Activated CD8-positive, alpha-beta T cell treated with anti-CD3 and anti-CD28 coated beads, Interleukin-2, amount 10 ng/mL, durations not matched to agents 7 days and 5 days (primary cell): ENCODE data around the gene APOE. TPM values are rescaled to one million over a fixed set of nuclear protein-coding genes. Genes with fewer than 3 reads are reported as not detected.
"Not testable (repeated sequence)": the region's sequence is repeated elsewhere in the genome, so short reads cannot be mapped to it uniquely, and the experiment has no call there.

ENCODE experiments used
- ATAC-seq: fragments of 150-1000 bp; cut with Tn5 transposase; one replicate; pipeline ENCODE4 v1.10.0; 2021; ENCODE audit warnings: moderate library complexity
- CTCF ChIA-PET: fragments of 350-600 bp; sonication (Branson Sonifier 250); formaldehyde crosslinking; loops from one replicate; lab custom pipeline; 2021; ENCODE audit warnings: antibody characterized with exemption; lab: Charles Lee
- POLR2A ChIA-PET: fragments of 350-600 bp; sonication (Branson Sonifier 250); formaldehyde crosslinking; loops from one replicate; lab custom pipeline; 2021; ENCODE audit warnings: antibody characterized with exemption; lab: Charles Lee
- DNase-seq: peaks from one replicate; pipeline ENCODE4 v3.0.0-alpha.2; 2020
- H3K27ac Mint-ChIP-seq: one replicate; pipeline ENCODE4 v1.8.0; 2021; ENCODE audit warnings: mild to moderate bottlenecking, mixed read lengths
- H3K27me3 Mint-ChIP-seq: one replicate; pipeline ENCODE4 v1.8.0; 2021; ENCODE audit warnings: low read depth, mixed read lengths
- H3K36me3 Mint-ChIP-seq: one replicate; pipeline ENCODE4 v1.8.0; 2021; ENCODE audit warnings: low read depth, mixed read lengths
- H3K4me1 Mint-ChIP-seq: one replicate; pipeline ENCODE4 v1.8.0; 2021; ENCODE audit warnings: low read depth, mixed read lengths
- H3K4me3 Mint-ChIP-seq: one replicate; pipeline ENCODE4 v1.8.0; 2021; ENCODE audit warnings: mild to moderate bottlenecking, mixed read lengths
- H3K9me3 Mint-ChIP-seq: one replicate; pipeline ENCODE4 v1.8.0; 2022; ENCODE audit warnings: mixed read lengths; ENCODE audit not compliant: insufficient read depth
- total RNA-seq, 2 experiments: library from RNA; stranded (reverse); gene quantifications; one replicate each; pipeline ENCODE4 v1.2.3, GENCODE V29; 2021

The APOE gene
- total RNA-seq: under 1 TPM; 0.68 to 0.89 TPM

DNA sequence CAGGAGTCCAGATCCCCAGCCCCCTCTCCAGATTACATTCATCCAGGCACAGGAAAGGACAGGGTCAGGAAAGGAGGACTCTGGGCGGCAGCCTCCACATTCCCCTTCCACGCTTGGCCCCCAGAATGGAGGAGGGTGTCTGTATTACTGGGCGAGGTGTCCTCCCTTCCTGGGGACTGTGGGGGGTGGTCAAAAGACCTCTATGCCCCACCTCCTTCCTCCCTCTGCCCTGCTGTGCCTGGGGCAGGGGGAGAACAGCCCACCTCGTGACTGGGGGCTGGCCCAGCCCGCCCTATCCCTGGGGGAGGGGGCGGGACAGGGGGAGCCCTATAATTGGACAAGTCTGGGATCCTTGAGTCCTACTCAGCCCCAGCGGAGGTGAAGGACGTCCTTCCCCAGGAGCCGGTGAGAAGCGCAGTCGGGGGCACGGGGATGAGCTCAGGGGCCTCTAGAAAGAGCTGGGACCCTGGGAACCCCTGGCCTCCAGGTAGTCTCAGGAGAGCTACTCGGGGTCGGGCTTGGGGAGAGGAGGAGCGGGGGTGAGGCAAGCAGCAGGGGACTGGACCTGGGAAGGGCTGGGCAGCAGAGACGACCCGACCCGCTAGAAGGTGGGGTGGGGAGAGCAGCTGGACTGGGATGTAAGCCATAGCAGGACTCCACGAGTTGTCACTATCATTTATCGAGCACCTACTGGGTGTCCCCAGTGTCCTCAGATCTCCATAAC is at the start of gene APOE:
Gene APOE (plus strand): TSS at position 360 of the 724 bp plus-strand sequence. CDS start 829 bp downstream, outside the sequence.
- DNase-seq (no peak), ATAC-seq (peak; percentile 28)
- ChIA-PET POLR2A (interaction anchor here (0.6 to 1.7 kb wide), 2 partner anchors 13 to 337 kb away, joined by 3 to 5 read pairs; no protein-coding TSS in a partner anchor), CTCF (interaction anchor here (5.2 kb wide), 1 partner anchor 47 kb away, joined by 34 read pairs; no protein-coding TSS in a partner anchor)
- H3K27ac Mint-ChIP-seq: no peak within 1 kb of the TSS
- peaks cover 13% of the 10 kb centered on the region for H3K27me3 Mint-ChIP-seq
- H3K4me3 Mint-ChIP-seq: no peak within 1 kb of the TSS
- H3K9me3 Mint-ChIP-seq: no peaks in the 10 kb centered on the region
- peaks cover 12% of the 10 kb centered on the region for H3K4me1 Mint-ChIP-seq
- peaks cover 13% of the 10 kb centered on the region for H3K36me3 Mint-ChIP-seq

DNA sequence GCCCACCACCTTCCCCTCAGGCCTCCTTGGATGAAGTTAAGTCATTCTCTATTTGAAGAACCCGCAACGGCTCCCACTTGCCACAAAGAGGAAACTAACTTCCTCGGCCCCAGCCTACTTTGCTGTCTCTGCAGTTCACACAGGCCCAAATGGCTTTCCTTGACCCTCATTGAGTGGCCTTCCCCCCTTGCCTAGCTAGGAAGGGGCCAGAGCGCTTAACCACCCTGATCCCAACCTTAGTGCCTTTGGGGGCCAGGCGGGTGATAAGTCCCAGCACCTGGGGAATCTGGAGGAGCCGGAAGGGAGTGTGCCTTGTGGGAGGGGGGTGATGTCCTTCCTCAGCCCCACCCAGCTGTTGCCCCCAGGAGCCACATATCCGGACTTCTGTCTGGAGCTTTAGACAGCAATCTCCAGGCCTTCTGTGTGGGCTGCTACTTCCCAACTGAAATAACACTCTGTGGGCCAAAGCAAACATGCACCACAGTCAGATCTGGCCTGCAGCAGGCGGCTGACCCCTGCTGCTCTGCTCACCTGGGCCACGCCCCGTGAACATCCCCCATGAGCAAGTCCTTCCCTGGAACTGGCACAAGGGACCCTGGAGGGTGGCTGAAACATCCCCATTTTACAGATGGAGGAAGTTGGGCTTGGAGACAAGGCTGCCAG is 49.0 kb upstream of the APOE start:
- POLR2A ChIA-PET: no interaction called here

DNA sequence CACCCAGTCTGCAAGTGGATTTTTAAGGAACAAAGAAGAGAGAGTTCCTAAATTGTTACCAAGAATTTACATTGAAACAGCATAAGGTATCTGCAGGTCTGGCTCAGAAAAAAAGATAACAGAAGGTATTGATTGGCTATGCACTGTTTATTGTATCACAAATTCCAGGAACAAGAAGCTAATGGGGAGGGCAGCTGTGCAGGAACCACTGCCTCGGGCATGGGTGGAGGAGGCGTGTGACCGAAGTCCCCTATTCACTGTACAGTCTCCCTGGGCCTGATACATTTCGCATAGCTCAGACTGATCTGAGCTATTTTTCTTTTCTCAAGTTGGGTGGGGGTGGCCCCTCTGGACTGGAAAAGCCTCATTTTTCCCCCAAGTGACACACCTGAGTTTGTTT is 47.8 kb upstream of the APOE start:
- DNase-seq: no peak
- Mint-ChIP-seq H3K27ac (no peak overlapping the region), H3K27me3 (peaks cover 5% of the 10 kb centered on the region), H3K4me3 (no peak overlapping the region), H3K9me3 (no peaks in the 10 kb centered on the region), H3K36me3 (no peaks in the 10 kb centered on the region), H3K4me1 (peaks cover 9% of the 10 kb centered on the region)
- ATAC-seq: no peak
- ChIA-PET POLR2A (no interaction called here), CTCF (interaction anchor here (0.9 to 1.0 kb wide), 2 partner anchors 12 to 134 kb away, joined by 3 read pairs; partner anchors contain the start of gene NECTIN2)

More for the DNA sequence above, 49.0 kb upstream of the APOE start:
- Mint-ChIP-seq H3K36me3 (no peaks in the 10 kb centered on the region), H3K27ac (peak overlapping the region; percentile 22), H3K27me3 (peaks cover 8% of the 10 kb centered on the region), H3K4me1 (peaks cover 13% of the 10 kb centered on the region), H3K4me3 (no peak overlapping the region), H3K9me3 (no peaks in the 10 kb centered on the region)
- DNase-seq (no peak), ATAC-seq (no peak)
- CTCF ChIA-PET: interaction anchor here (1.0 to 1.1 kb wide), 2 partner anchors 11 to 12 kb away, joined by 3 read pairs; partner anchors contain the start of gene NECTIN2

DNA sequence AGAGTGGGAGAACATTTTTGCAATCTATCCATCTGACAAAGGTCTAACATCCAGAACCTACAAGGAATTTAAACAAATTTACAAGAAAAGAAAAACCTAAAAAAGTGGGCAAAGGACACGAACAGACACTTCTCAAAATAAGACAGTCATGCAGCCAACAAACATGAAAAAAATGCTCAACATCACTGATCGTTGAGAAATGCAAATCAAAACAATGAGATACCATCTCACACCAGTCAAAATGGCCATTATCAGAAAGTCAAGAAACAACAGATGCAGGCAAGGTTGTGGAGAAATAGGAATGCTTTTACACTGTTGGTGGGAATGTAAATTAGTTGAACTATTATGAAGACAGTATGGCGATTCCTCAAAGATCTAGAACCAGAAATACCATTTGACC is 44.0 kb upstream of the APOE start:
- H3K4me1 Mint-ChIP-seq, H3K27ac Mint-ChIP-seq, H3K4me3 Mint-ChIP-seq, ATAC-seq, H3K27me3 Mint-ChIP-seq, DNase-seq, POLR2A ChIA-PET, H3K36me3 Mint-ChIP-seq, CTCF ChIA-PET, H3K9me3 Mint-ChIP-seq: not testable (repeated sequence)

DNA sequence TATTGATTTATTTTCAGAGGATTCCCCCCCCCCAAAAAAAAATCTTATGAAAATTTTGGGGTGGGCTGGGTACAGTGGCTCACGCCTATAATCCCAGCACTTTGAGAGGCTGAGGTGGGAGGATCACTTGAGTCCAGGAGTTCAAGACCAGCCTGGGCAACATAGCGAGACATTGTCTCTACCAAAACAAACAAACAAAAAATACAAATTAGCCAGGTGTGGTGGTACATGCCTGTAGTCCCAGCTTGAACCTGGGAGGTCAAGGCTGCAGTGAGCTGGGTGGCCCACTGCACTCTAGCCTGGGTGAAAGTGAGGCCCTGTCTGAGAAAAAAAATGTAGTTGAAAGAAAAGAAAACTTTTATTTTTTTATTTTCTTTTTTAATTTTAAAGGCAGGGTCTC is 41.6 kb upstream of the APOE start:
- CTCF ChIA-PET: no interaction called here
- no peaks in the 10 kb centered on the region for H3K36me3 Mint-ChIP-seq
- peaks cover 5% of the 10 kb centered on the region for H3K27me3 Mint-ChIP-seq
- no peak overlapping the region for H3K4me3 Mint-ChIP-seq
- ATAC-seq (no peak), DNase-seq (no peak)
- no peak overlapping the region for H3K27ac Mint-ChIP-seq
- no peaks in the 10 kb centered on the region for H3K4me1 Mint-ChIP-seq
- H3K9me3 Mint-ChIP-seq: no peaks in the 10 kb centered on the region
- POLR2A ChIA-PET: no interaction called here

GRCh38 chr19:44865196-44865767 is 40.3 kb upstream of the APOE start:
- Mint-ChIP-seq H3K27me3 (peaks cover 5% of the 10 kb centered on the region), H3K9me3 (no peaks in the 10 kb centered on the region), H3K36me3 (no peaks in the 10 kb centered on the region), H3K27ac (no peak overlapping the region), H3K4me3 (no peak overlapping the region), H3K4me1 (no peaks in the 10 kb centered on the region)
- ATAC-seq (no peak), DNase-seq (no peak)
- POLR2A ChIA-PET: no interaction called here
- CTCF ChIA-PET: no interaction called here

GRCh38 chr19:44866664-44867063 is 38.9 kb upstream of the APOE start:
- Mint-ChIP-seq H3K4me1 (no peaks in the 10 kb centered on the region), H3K27me3 (no peaks in the 10 kb centered on the region), H3K36me3 (no peaks in the 10 kb centered on the region), H3K27ac (no peak overlapping the region), H3K9me3 (no peaks in the 10 kb centered on the region), H3K4me3 (no peak overlapping the region)
- ChIA-PET POLR2A (no interaction called here), CTCF (no interaction called here)
- DNase-seq (no peak), ATAC-seq (no peak)

GRCh38 chr19:44867578-44867977 is 38.0 kb upstream of the APOE start:
- DNase-seq: no peak
- Mint-ChIP-seq H3K9me3 (no peaks in the 10 kb centered on the region), H3K27ac (no peak overlapping the region), H3K36me3 (no peaks in the 10 kb centered on the region), H3K4me3 (no peak overlapping the region), H3K4me1 (no peaks in the 10 kb centered on the region), H3K27me3 (no peaks in the 10 kb centered on the region)
- ChIA-PET CTCF (no interaction called here), POLR2A (no interaction called here)
- ATAC-seq: no peak

GRCh38 chr19:44869733-44870470 is 35.7 kb upstream of the APOE start:
- DNase-seq (no peak), ATAC-seq (no peak)
- ChIA-PET POLR2A (no interaction called here), CTCF (interaction anchor here (0.9 kb wide), 1 partner anchor 146 kb away, joined by 4 read pairs; no protein-coding TSS in a partner anchor)
- H3K9me3 Mint-ChIP-seq: no peaks in the 10 kb centered on the region
- no peak overlapping the region for H3K4me3 Mint-ChIP-seq
- H3K36me3 Mint-ChIP-seq: no peaks in the 10 kb centered on the region
- H3K27ac Mint-ChIP-seq: no peak overlapping the region
- H3K4me1 Mint-ChIP-seq: no peaks in the 10 kb centered on the region
- H3K27me3 Mint-ChIP-seq: no peaks in the 10 kb centered on the region

DNA sequence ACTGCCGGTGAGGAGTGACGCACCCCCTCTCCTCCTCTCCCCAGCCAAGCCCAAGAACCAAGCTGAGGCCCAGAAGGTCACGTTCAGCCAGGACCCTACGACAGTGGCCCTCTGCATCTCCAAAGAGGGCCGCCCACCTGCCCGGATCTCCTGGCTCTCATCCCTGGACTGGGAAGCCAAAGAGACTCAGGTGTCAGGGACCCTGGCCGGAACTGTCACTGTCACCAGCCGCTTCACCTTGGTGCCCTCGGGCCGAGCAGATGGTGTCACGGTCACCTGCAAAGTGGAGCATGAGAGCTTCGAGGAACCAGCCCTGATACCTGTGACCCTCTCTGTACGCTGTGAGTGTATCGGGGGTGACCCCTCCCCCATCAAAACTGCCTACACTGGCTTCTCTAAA is 33.8 kb upstream of the APOE start:
- ChIA-PET POLR2A (interaction anchor here (0.6 kb wide), 1 partner anchor 1109 kb away, joined by 3 read pairs; no protein-coding TSS in a partner anchor), CTCF (no interaction called here)
- Mint-ChIP-seq H3K4me1 (peaks cover under 1% of the 10 kb centered on the region), H3K36me3 (no peaks in the 10 kb centered on the region), H3K4me3 (no peak overlapping the region), H3K27ac (no peak overlapping the region), H3K27me3 (no peaks in the 10 kb centered on the region), H3K9me3 (no peaks in the 10 kb centered on the region)
- ATAC-seq: no peak
- no peak for DNase-seq

- no peak overlapping the region for H3K27ac Mint-ChIP-seq
- no peaks in the 10 kb centered on the region for H3K36me3 Mint-ChIP-seq
- no peaks in the 10 kb centered on the region for H3K27me3 Mint-ChIP-seq
- DNase-seq (no peak), ATAC-seq (no peak)
- H3K4me1 Mint-ChIP-seq: peaks cover 9% of the 10 kb centered on the region
- ChIA-PET CTCF (no interaction called here), POLR2A (interaction anchor here (0.5 kb wide), 1 partner anchor 408 kb away, joined by 3 read pairs; no protein-coding TSS in a partner anchor)
- H3K4me3 Mint-ChIP-seq: no peak overlapping the region
- H3K9me3 Mint-ChIP-seq: no peaks in the 10 kb centered on the region
Observed at GRCh38 chr19:44872661-44873060, 32.9 kb upstream of the APOE start.
